Measurements from ENCODE around the gene GPR132. TPM values are rescaled to one million over a fixed set of nuclear protein-coding genes. Genes with fewer than 3 reads are reported as not detected.
"Not testable (repeated sequence)": the region's sequence is repeated elsewhere in the genome, so short reads cannot be mapped to it uniquely, and the experiment has no call there.

The GPR132 gene
- total RNA-seq, 1 experiment from 2014 or later: not detected

DNA sequence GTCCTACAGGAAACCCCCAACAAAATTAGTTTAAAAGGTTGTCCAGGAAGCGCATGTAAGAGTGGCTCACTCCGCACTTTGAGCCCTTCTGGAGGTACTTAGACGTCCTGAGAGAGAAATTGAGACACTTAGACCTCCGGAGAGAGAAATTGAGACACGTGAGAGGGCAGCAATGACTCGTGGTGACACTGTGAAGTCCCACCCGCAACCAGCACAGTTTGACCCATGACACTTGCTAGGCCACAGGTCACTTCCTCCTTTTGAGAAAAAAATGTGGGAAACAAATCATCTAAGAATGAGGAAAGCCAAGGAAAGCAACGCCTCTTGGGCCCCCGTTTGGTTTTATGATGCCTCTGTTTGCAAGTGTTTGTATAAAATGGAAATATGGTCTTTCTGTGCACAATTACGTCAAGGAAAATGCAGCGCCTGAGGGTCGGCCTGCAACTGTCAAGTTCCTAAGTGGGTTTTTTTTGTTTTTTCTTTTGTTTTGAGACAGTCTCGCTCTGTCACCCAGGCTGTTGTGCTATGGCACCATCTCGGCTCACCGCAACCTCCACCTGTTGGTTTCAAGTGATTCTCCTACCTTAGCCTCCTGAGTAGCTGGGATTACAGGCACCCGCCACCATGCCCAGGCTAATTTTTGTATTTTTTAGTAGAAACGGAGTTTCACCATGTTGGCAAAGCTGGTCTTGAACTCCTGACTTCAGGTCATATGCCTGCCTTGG is 30.8 kb downstream of the GPR132 start:
- Histone ChIP-seq H3K4me3 (ENCODE audit: low read depth, low read length) (no peak overlapping the region), H3K36me3 (ENCODE audit: control insufficient read depth, insufficient read depth, low read length) (no peaks in the 10 kb centered on the region), H3K4me1 (no peaks in the 10 kb centered on the region), H3K9me3 (no peaks in the 10 kb centered on the region), H3K27me3 (replicated peaks; ENCODE audit: control insufficient read depth, insufficient read depth, low read length) (no peaks in the 10 kb centered on the region)
- no peaks in the 10 kb centered on the region for H3K36me3 Mint-ChIP-seq (ENCODE audit: insufficient read depth, unreplicated experiment)
- BruUV-seq (replicated peaks): no TSS peak
- intact Hi-C loops (cut with micrococcal nuclease; ENCODE audit: unreplicated experiment): no loop called here
- ChIA-PET CTCF (interaction anchor here (0.5 to 1.0 kb wide), 2 partner anchors 11 to 14 kb away, joined by 3 to 4 read pairs; partner anchors contain the start of gene CDCA4), POLR2A (interaction anchor here (0.8 kb wide), 1 partner anchor 26 kb away, joined by 4 read pairs; no protein-coding TSS in a partner anchor)
- no peak for DNase-seq
- TF ChIP-seq, protein P1, sequence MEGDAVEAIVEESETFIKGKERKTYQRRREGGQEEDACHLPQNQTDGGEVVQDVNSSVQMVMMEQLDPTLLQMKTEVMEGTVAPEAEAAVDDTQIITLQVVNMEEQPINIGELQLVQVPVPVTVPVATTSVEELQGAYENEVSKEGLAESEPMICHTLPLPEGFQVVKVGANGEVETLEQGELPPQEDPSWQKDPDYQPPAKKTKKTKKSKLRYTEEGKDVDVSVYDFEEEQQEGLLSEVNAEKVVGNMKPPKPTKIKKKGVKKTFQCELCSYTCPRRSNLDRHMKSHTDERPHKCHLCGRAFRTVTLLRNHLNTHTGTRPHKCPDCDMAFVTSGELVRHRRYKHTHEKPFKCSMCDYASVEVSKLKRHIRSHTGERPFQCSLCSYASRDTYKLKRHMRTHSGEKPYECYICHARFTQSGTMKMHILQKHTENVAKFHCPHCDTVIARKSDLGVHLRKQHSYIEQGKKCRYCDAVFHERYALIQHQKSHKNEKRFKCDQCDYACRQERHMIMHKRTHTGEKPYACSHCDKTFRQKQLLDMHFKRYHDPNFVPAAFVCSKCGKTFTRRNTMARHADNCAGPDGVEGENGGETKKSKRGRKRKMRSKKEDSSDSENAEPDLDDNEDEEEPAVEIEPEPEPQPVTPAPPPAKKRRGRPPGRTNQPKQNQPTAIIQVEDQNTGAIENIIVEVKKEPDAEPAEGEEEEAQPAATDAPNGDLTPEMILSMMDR (IDR thresholded peaks at IDR 0.05; ENCODE audit: insufficient read depth in 1 of 2, low read depth in 1 of 2, low read length in 1 of 2, severe bottlenecking in 1 of 2, unreplicated experiment in 1 of 2): no peak
- H3K4me1 Mint-ChIP-seq (ENCODE audit: low read depth, unreplicated experiment): no peaks in the 10 kb centered on the region
- H3K4me3 Mint-ChIP-seq (ENCODE audit: unreplicated experiment): peak overlapping the region; percentile 80
- peak overlapping the region; percentile 71 for H3K27ac Mint-ChIP-seq (ENCODE audit: unreplicated experiment)
- no peaks in the 10 kb centered on the region for H3K9me3 Mint-ChIP-seq (ENCODE audit: unreplicated experiment)
- H3K27me3 Mint-ChIP-seq (ENCODE audit: insufficient read depth, unreplicated experiment): no peaks in the 10 kb centered on the region

GRCh38 chr14:105033412-105033900 is 31.8 kb downstream of the GPR132 start:
- H3K4me1 Mint-ChIP-seq (ENCODE audit: low read depth, unreplicated experiment); H3K27me3 ChIP-seq (replicated peaks; ENCODE audit: control insufficient read depth, insufficient read depth, low read length); intact Hi-C loops (cut with micrococcal nuclease; ENCODE audit: unreplicated experiment); H3K36me3 Mint-ChIP-seq (ENCODE audit: insufficient read depth, unreplicated experiment); H3K36me3 ChIP-seq (ENCODE audit: control insufficient read depth, insufficient read depth, low read length); DNase-seq; H3K27me3 Mint-ChIP-seq (ENCODE audit: insufficient read depth, unreplicated experiment); H3K4me1 ChIP-seq; H3K9me3 ChIP-seq; BruUV-seq (replicated peaks); H3K9me3 Mint-ChIP-seq (ENCODE audit: unreplicated experiment): not testable (repeated sequence)
- peak overlapping the region; percentile 80 for H3K4me3 Mint-ChIP-seq (ENCODE audit: unreplicated experiment)
- peak overlapping the region; percentile 46 for H3K4me3 ChIP-seq (ENCODE audit: low read depth, low read length)
- ChIA-PET CTCF (interaction anchor here (0.6 kb wide), 1 partner anchor 241 kb away, joined by 3 read pairs; no protein-coding TSS in a partner anchor), POLR2A (interaction anchor here (0.8 kb wide), 1 partner anchor 27 kb away, joined by 4 read pairs; no protein-coding TSS in a partner anchor)
- H3K27ac Mint-ChIP-seq (ENCODE audit: unreplicated experiment): peak overlapping the region; percentile 71

GRCh38 chr14:105032451-105032901 is 32.8 kb downstream of the GPR132 start:
- H3K4me1 Mint-ChIP-seq (ENCODE audit: low read depth, unreplicated experiment); H3K36me3 ChIP-seq (ENCODE audit: control insufficient read depth, insufficient read depth, low read length); H3K9me3 ChIP-seq; BruUV-seq (replicated peaks); H3K36me3 Mint-ChIP-seq (ENCODE audit: insufficient read depth, unreplicated experiment); CTCF ChIA-PET; H3K27me3 Mint-ChIP-seq (ENCODE audit: insufficient read depth, unreplicated experiment); H3K9me3 Mint-ChIP-seq (ENCODE audit: unreplicated experiment); H3K4me1 ChIP-seq; intact Hi-C loops (cut with micrococcal nuclease; ENCODE audit: unreplicated experiment); H3K27me3 ChIP-seq (replicated peaks; ENCODE audit: control insufficient read depth, insufficient read depth, low read length); H3K4me3 ChIP-seq (ENCODE audit: low read depth, low read length); DNase-seq: not testable (repeated sequence)
- H3K4me3 Mint-ChIP-seq (ENCODE audit: unreplicated experiment): peak overlapping the region; percentile 80
- peak overlapping the region; percentile 71 for H3K27ac Mint-ChIP-seq (ENCODE audit: unreplicated experiment)
- POLR2A ChIA-PET: interaction anchor here (0.5 kb wide), 1 partner anchor 13 kb away, joined by 8 read pairs; no protein-coding TSS in a partner anchor

- Mint-ChIP-seq H3K9me3 (ENCODE audit: unreplicated experiment) (no peaks in the 10 kb centered on the region), H3K27me3 (ENCODE audit: insufficient read depth, unreplicated experiment) (no peaks in the 10 kb centered on the region), H3K36me3 (ENCODE audit: insufficient read depth, unreplicated experiment) (no peaks in the 10 kb centered on the region), H3K4me1 (ENCODE audit: low read depth, unreplicated experiment) (no peaks in the 10 kb centered on the region), H3K27ac (ENCODE audit: unreplicated experiment) (no peak overlapping the region), H3K4me3 (ENCODE audit: unreplicated experiment) (no peak overlapping the region)
- Histone ChIP-seq H3K4me1 (no peaks in the 10 kb centered on the region), H3K4me3 (ENCODE audit: low read depth, low read length) (no peak overlapping the region), H3K36me3 (ENCODE audit: control insufficient read depth, insufficient read depth, low read length) (no peaks in the 10 kb centered on the region), H3K9me3 (no peaks in the 10 kb centered on the region), H3K27me3 (replicated peaks; ENCODE audit: control insufficient read depth, insufficient read depth, low read length) (no peaks in the 10 kb centered on the region)
- intact Hi-C loops (cut with micrococcal nuclease; ENCODE audit: unreplicated experiment): no loop called here
- no TSS peak for BruUV-seq (replicated peaks)
- CTCF ChIA-PET: no interaction called here
- POLR2A ChIA-PET: no interaction called here
- TF ChIP-seq, protein P1 (IDR thresholded peaks at IDR 0.05; ENCODE audit: insufficient read depth in 1 of 2, low read depth in 1 of 2, low read length in 1 of 2, severe bottlenecking in 1 of 2, unreplicated experiment in 1 of 2): no peak
- no peak for DNase-seq
Measured at GRCh38 chr14:105030836-105031396, 34.3 kb downstream of the GPR132 start.
